ENCODE measurements around the gene CEP350. TPM values are rescaled to one million over a fixed set of nuclear protein-coding genes. Genes with fewer than 3 reads are reported as not detected.
A peak's percentile ranks its signal among the peaks of the same experiment; 100 is the strongest.

The CEP350 gene
- total RNA-seq, 1 donor from 2014 or later, result 53.0 TPM

GRCh38 chr1:180155182-180155682, 200.6 kb downstream of the CEP350 start:
- Histone ChIP-seq H3K27me3 (no peaks in the 10 kb centered on the region), H3K9me3 (no peaks in the 10 kb centered on the region), H3K4me1 (peaks cover 42% of the 10 kb centered on the region), H3K4me3 (peak overlapping the region; percentile 72 to 91), H3K36me3 (no peaks in the 10 kb centered on the region), H3K27ac (peak overlapping the region; percentile 83)
- peak; percentile 88 to 94 for DNase-seq (ENCODE audit: extremely low spot score in 2 of 2)
- TF ChIP-seq POLR2A (IDR thresholded peaks at IDR 0.05), result no peak
- TF ChIP-seq POLR2AphosphoS5 (IDR thresholded peaks at IDR 0.05; ENCODE audit: insufficient read depth in 1 of 2, low read depth in 1 of 2), result no peak
- no peak for TF ChIP-seq CTCF (IDR thresholded peaks at IDR 0.05)
- intact Hi-C loops (cut with DNase I), result loop anchor here (10.0 kb wide), 1 partner anchor 270 kb away; the partner anchor contains the start of gene TOR1AIP1

GRCh38 chr1:180156201-180156600, 201.6 kb downstream of the CEP350 start:
- Histone ChIP-seq H3K27me3 (no peaks in the 10 kb centered on the region), H3K27ac (peak overlapping the region; percentile 83), H3K4me3 (peak overlapping the region; percentile 72 to 91), H3K36me3 (no peaks in the 10 kb centered on the region), H3K4me1 (peaks cover 42% of the 10 kb centered on the region), H3K9me3 (no peaks in the 10 kb centered on the region)
- no peak for TF ChIP-seq POLR2AphosphoS5 (IDR thresholded peaks at IDR 0.05; ENCODE audit: insufficient read depth in 1 of 2, low read depth in 1 of 2)
- no peak for TF ChIP-seq POLR2A (IDR thresholded peaks at IDR 0.05)
- no peak for TF ChIP-seq CTCF (IDR thresholded peaks at IDR 0.05)
- peak; percentile 32 to 52 for DNase-seq (ENCODE audit: extremely low spot score in 2 of 2)
- intact Hi-C loops (cut with DNase I), result loop anchor here (10.0 kb wide), 1 partner anchor 271 kb away; the partner anchor contains the start of gene TOR1AIP1

GRCh38 chr1:180156631-180157091, 202.1 kb downstream of the CEP350 start:
- no peaks in the 10 kb centered on the region for H3K36me3 ChIP-seq
- no peaks in the 10 kb centered on the region for H3K9me3 ChIP-seq
- intact Hi-C loops (cut with DNase I), result loop anchor here (10.0 kb wide), 1 partner anchor 272 kb away; the partner anchor contains the start of gene TOR1AIP1
- H3K4me1 ChIP-seq, result peaks cover 42% of the 10 kb centered on the region
- TF ChIP-seq POLR2AphosphoS5 (IDR thresholded peaks at IDR 0.05; ENCODE audit: insufficient read depth in 1 of 2, low read depth in 1 of 2), result no peak
- no peak for TF ChIP-seq CTCF (IDR thresholded peaks at IDR 0.05)
- TF ChIP-seq POLR2A (IDR thresholded peaks at IDR 0.05), result no peak
- H3K4me3 ChIP-seq, result peak overlapping the region in 1 of 2 donors; percentile 91
- peak in 1 of 2 donors; percentile 67 for DNase-seq (ENCODE audit: extremely low spot score in 2 of 2)
- H3K27ac ChIP-seq, result no peak overlapping the region
- no peaks in the 10 kb centered on the region for H3K27me3 ChIP-seq

GRCh38 chr1:180157108-180157507, 202.5 kb downstream of the CEP350 start:
- Histone ChIP-seq H3K27ac (no peak overlapping the region), H3K9me3 (no peaks in the 10 kb centered on the region), H3K36me3 (no peaks in the 10 kb centered on the region), H3K4me1 (peaks cover 42% of the 10 kb centered on the region), H3K4me3 (peak overlapping the region in 1 of 2 donors; percentile 91), H3K27me3 (no peaks in the 10 kb centered on the region)
- intact Hi-C loops (cut with DNase I), result loop anchor here (10.0 kb wide), 1 partner anchor 272 kb away; the partner anchor contains the start of gene TOR1AIP1
- TF ChIP-seq CTCF (IDR thresholded peaks at IDR 0.05), result no peak
- no peak for TF ChIP-seq POLR2AphosphoS5 (IDR thresholded peaks at IDR 0.05; ENCODE audit: insufficient read depth in 1 of 2, low read depth in 1 of 2)
- no peak for TF ChIP-seq POLR2A (IDR thresholded peaks at IDR 0.05)
- DNase-seq (ENCODE audit: extremely low spot score in 2 of 2), result peak; percentile 87 to 88

GRCh38 chr1:180157576-180158057, 203.0 kb downstream of the CEP350 start:
- peak; percentile 6 to 12 for DNase-seq (ENCODE audit: extremely low spot score in 2 of 2)
- no peaks in the 10 kb centered on the region for H3K27me3 ChIP-seq
- H3K4me1 ChIP-seq, result peaks cover 42% of the 10 kb centered on the region
- no peaks in the 10 kb centered on the region for H3K36me3 ChIP-seq
- TF ChIP-seq POLR2A (IDR thresholded peaks at IDR 0.05), result no peak
- TF ChIP-seq CTCF (IDR thresholded peaks at IDR 0.05), result no peak
- no peak for TF ChIP-seq POLR2AphosphoS5 (IDR thresholded peaks at IDR 0.05; ENCODE audit: insufficient read depth in 1 of 2, low read depth in 1 of 2)
- H3K9me3 ChIP-seq, result no peaks in the 10 kb centered on the region
- H3K27ac ChIP-seq, result no peak overlapping the region
- peak overlapping the region in 1 of 2 donors; percentile 6 for H3K4me3 ChIP-seq
- intact Hi-C loops (cut with DNase I), result loop anchor here (10.0 kb wide), 1 partner anchor 273 kb away; the partner anchor contains the start of gene TOR1AIP1
